ENCODE results near the gene NOTCH4.
"Not testable (repeated sequence)": the region's sequence is repeated elsewhere in the genome, so short reads cannot be mapped to it uniquely, and the experiment has no call there.

Gene NOTCH4

DNA sequence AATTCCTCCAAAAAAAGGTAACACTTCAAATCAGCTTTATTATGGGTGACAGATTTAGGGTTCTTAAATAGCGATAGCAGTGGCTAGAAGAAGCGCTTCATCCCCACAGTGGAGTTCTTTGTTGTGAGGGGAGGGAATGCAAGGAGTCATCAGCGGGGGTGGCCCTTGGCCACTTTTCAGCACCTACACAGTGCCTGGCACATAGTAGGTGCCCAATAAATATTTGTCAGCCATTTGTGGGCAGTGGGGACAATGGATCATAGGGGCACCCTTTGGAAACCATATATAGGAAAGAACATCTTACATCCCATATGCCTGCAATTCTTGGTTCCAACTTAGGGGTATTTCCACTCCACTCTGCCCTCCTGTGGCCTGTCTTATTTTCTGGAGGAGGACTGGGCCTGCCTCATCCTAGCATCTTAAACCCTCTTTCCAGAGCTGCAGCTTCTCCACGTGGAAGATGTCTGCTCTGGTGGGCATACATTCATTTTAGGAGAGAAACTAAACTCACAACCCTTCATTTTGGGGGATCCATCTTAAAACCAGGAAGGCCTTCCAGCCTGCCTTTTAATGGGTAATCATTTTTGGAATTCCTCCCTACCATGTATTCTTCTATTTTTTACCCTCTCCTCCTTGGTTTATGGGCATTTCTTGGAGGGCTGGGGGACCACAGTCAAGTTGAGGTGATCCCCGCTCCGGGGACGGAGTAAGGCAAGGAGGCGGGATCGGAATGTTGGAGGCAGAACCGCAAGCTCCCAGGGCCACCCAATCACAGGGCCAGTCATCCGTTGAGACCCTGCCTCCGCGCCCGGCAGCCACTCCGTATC lies 28.8 kb downstream of the NOTCH4 start:
- ChIA-PET POLR2A (interaction anchor here (0.5 to 11.7 kb wide), 22 partner anchors 11 to 777 kb away, joined by 3 to 153 read pairs (median 4); partner anchors contain the start of genes AGPAT1, ATF6B, FKBPL and MSH5), CTCF (interaction anchor here (0.6 to 1.2 kb wide), 5 partner anchors 65 to 676 kb away, joined by 3 to 4 read pairs (median 3); no protein-coding TSS in a partner anchor)
- DNase-seq (ENCODE audit: extremely low spot score): peak; percentile 47
- no peak for TF ChIP-seq BHLHE40 (IDR thresholded peaks at IDR 0.05; ENCODE audit: borderline replicate concordance)
- TF ChIP-seq ELF4 (IDR thresholded peaks at IDR 0.05): no peak
- no peak for TF ChIP-seq ZNF384 (IDR thresholded peaks at IDR 0.05)
- TF ChIP-seq LEF1 (IDR thresholded peaks at IDR 0.05; ENCODE audit: borderline replicate concordance): no peak
- TF ChIP-seq CTBP1 (IDR thresholded peaks at IDR 0.05; ENCODE audit: borderline replicate concordance): no peak; the same call in 1 of the 2 replicates
- TF ChIP-seq SUZ12 (IDR thresholded peaks at IDR 0.05): no peak
- TF ChIP-seq, protein P1, sequence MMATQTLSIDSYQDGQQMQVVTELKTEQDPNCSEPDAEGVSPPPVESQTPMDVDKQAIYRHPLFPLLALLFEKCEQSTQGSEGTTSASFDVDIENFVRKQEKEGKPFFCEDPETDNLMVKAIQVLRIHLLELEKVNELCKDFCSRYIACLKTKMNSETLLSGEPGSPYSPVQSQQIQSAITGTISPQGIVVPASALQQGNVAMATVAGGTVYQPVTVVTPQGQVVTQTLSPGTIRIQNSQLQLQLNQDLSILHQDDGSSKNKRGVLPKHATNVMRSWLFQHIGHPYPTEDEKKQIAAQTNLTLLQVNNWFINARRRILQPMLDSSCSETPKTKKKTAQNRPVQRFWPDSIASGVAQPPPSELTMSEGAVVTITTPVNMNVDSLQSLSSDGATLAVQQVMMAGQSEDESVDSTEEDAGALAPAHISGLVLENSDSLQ (IDR thresholded peaks at IDR 0.05): no peak
- no peak for TF ChIP-seq L3MBTL2 (conservative IDR thresholded peaks at IDR 0.05)
- TF ChIP-seq NFRKB (IDR thresholded peaks at IDR 0.05): no peak

DNA sequence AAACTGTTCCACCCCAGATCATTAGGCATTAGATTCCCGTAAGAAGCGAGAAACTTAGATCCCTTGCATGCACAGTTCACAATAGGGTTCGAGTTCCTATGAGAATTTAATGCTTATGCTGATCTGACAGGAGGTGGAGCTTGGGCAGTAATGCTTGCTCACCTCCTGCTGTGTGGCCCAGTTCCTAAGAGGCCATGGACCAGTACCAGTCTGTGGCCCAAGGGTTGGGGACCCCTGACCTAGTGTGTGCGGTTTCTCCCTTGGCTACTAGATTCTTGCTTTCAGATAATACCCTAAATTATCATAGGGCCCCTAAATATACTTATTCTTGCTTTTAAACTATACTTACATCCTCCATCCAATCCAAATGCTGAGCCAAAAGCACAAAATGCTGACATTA lies 29.5 kb downstream of the NOTCH4 start:
- POLR2A ChIA-PET: interaction anchor here (1.9 to 11.7 kb wide), 3 partner anchors 12 to 42 kb away, joined by 11 to 153 read pairs (median 16); partner anchors contain the start of genes AGPAT1 and RNF5
- CTCF ChIA-PET: no interaction called here
- TF ChIP-seq CTBP1 (IDR thresholded peaks at IDR 0.05; ENCODE audit: borderline replicate concordance) (no peak), BHLHE40 (IDR thresholded peaks at IDR 0.05; ENCODE audit: borderline replicate concordance) (no peak), FOXM1 (IDR thresholded peaks at IDR 0.05; ENCODE audit: borderline replicate concordance) (no peak), SP1 (IDR thresholded peaks at IDR 0.05) (no peak)
- TF ChIP-seq, protein P1 (IDR thresholded peaks at IDR 0.05): no peak
- no peak for DNase-seq (ENCODE audit: extremely low spot score)

DNA sequence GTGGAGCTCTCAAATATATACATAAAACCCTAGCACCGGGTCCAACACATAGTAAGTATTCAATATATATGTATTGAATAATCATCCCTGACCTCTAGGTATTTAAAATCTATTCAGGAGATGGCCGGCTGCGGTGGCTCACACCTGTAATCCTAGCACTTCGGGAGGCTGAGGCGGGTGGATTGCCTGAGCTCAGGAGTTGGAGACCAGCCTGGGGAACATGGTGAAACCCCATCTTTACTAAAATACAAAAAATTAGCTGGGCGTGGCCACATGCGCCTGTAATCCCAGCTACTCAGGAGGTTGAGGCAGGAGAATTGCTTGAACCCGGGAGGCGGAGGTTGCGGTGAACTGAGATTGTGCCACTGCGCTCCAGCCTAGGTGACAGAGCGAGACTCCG lies 30.8 kb downstream of the NOTCH4 start:
- CTCF ChIA-PET: interaction anchor here (1.3 kb wide), 1 partner anchor 75 kb away, joined by 3 read pairs; no protein-coding TSS in a partner anchor
- not testable (repeated sequence) for DNase-seq (ENCODE audit: extremely low spot score)
- POLR2A ChIA-PET: interaction anchor here (0.9 to 11.7 kb wide), 2 partner anchors 15 to 41 kb away, joined by 4 to 153 read pairs; partner anchors contain the start of genes AGPAT1, PRRT1 and RNF5

DNA sequence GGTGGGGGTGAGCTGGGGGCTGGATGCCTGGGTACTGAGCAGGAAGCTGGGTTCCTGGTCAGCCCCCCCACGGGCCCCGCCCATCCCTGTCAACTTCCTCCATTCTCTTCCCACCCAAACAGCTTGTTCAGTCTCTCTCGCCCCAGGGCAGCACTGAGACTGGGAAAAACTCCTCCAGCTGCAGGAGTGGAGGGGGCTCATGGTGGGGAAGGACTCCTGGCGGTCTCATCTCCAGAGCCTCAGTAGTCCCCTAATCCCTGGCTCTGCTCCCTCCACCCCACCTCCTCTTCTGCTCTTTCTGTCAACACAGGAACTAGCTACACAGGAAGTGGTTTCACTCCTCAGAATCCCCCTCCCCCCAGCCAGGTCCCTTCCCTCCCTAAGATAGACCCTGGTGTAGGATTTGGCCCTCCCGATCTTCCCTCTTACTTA lies 31.2 kb downstream of the NOTCH4 start, which contains the start of gene GPSM3:
Gene GPSM3, minus strand, starts transcription at position 36 of the 432 bp plus-strand sequence. CDS start 130 bp downstream, outside the sequence.
- TF ChIP-seq SUZ12 (IDR thresholded peaks at IDR 0.05) (no peak), LEF1 (IDR thresholded peaks at IDR 0.05; ENCODE audit: borderline replicate concordance) (no peak), TARDBP (IDR thresholded peaks at IDR 0.05) (no peak), HDGF (IDR thresholded peaks at IDR 0.05; ENCODE audit: borderline replicate concordance) (no peak), CTBP1 (IDR thresholded peaks at IDR 0.05; ENCODE audit: borderline replicate concordance) (no peak), FOXK2 (IDR thresholded peaks at IDR 0.05) (no peak), L3MBTL2 (conservative IDR thresholded peaks at IDR 0.05) (no peak), ARNT (IDR thresholded peaks at IDR 0.05) (no peak), SP1 (IDR thresholded peaks at IDR 0.05) (no peak), FOXA1 (IDR thresholded peaks at IDR 0.05) (no peak), NFRKB (IDR thresholded peaks at IDR 0.05) (no peak), FOXM1 (IDR thresholded peaks at IDR 0.05; ENCODE audit: borderline replicate concordance) (no peak), ZNF384 (IDR thresholded peaks at IDR 0.05) (no peak), ELF4 (IDR thresholded peaks at IDR 0.05) (no peak), BHLHE40 (IDR thresholded peaks at IDR 0.05; ENCODE audit: borderline replicate concordance) (no peak)
- TF ChIP-seq, protein P1 (IDR thresholded peaks at IDR 0.05): no peak
- ChIA-PET CTCF (interaction anchor here (1.3 kb wide), 1 partner anchor 74 kb away, joined by 3 read pairs; no protein-coding TSS in a partner anchor), POLR2A (interaction anchor here (0.9 to 11.7 kb wide), 2 partner anchors 15 to 40 kb away, joined by 4 to 153 read pairs; partner anchors contain the start of genes AGPAT1, PRRT1 and RNF5)
- DNase-seq (ENCODE audit: extremely low spot score): no peak

DNA sequence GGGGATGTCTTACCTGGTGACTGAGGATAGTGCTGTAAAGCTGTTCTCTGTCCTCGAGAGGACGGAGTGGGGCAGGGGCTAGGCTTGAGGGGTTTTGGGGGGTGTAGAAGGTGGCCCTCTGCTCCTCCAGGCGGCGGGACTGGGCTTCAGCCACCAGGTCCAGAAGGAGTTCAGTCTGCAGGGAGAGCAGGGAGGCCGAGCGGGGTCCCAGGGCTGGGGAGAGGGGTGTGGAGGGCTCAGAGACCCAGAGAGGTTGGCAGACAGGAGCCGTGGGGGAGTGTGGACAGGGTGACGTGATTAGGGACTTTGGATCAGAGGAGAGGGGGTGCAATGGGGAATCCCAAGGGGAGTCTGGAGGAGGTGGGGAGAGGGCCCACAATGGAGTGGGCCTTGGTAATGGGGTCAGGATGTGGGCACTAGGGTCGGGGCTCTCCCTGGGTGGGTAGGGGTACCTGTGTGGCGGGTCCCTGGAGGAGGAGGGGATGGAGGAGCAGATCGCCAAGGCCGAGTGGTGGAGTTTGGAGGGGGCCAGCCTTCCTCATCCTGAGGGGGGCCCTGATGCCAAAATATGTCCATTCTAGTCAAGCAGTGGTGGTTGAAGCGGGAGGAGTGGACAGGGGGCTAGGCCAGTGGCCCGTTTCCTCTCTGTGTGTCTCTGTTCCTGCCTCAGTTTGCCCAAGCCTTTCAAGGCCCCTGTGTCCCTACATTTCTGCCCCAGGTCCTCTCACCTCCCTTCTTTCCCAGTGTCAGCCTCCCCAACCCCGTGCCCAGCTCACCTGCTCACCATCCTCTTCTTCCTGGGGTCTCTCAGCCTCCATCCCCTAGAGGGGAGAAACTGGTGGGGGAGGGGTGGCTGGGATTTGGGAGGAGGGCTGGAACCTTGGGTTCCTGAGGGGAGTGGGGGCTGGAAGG lies 31.9 kb downstream of the NOTCH4 start:
- no peak for DNase-seq (ENCODE audit: extremely low spot score)
- POLR2A ChIA-PET: interaction anchor here (0.9 to 11.7 kb wide), 3 partner anchors 14 to 62 kb away, joined by 4 to 153 read pairs (median 9); partner anchors contain the start of genes AGPAT1, FKBPL, PRRT1 and RNF5
- CTCF ChIA-PET: interaction anchor here (1.3 kb wide), 1 partner anchor 73 kb away, joined by 3 read pairs; no protein-coding TSS in a partner anchor
- TF ChIP-seq SP1 (IDR thresholded peaks at IDR 0.05) (no peak), SUZ12 (IDR thresholded peaks at IDR 0.05) (no peak), ELF4 (IDR thresholded peaks at IDR 0.05) (no peak), TARDBP (IDR thresholded peaks at IDR 0.05) (no peak), BHLHE40 (IDR thresholded peaks at IDR 0.05; ENCODE audit: borderline replicate concordance) (no peak), LEF1 (IDR thresholded peaks at IDR 0.05; ENCODE audit: borderline replicate concordance) (no peak), CTBP1 (IDR thresholded peaks at IDR 0.05; ENCODE audit: borderline replicate concordance) (no peak), NFRKB (IDR thresholded peaks at IDR 0.05) (no peak), L3MBTL2 (conservative IDR thresholded peaks at IDR 0.05) (no peak), FOXK2 (IDR thresholded peaks at IDR 0.05) (no peak), FOXM1 (IDR thresholded peaks at IDR 0.05; ENCODE audit: borderline replicate concordance) (no peak), ZNF384 (IDR thresholded peaks at IDR 0.05) (no peak), ARNT (IDR thresholded peaks at IDR 0.05) (no peak), HDGF (IDR thresholded peaks at IDR 0.05; ENCODE audit: borderline replicate concordance) (no peak), FOXA1 (IDR thresholded peaks at IDR 0.05) (no peak)
- TF ChIP-seq, protein P1 (IDR thresholded peaks at IDR 0.05): no peak
